GM12878 (cell line): ENCODE data around the gene DAZAP1. TPM values are rescaled to one million over a fixed set of nuclear protein-coding genes. Genes with fewer than 3 reads are reported as not detected.

Experiments used
- BACH1 ChIP-seq: fragments of 450-650 bp; IDR thresholded peaks from 2 replicates; pipeline ENCODE4 v1.6.1; 2017; ENCODE audit warnings: mild to moderate bottlenecking, borderline replicate concordance
- BMI1 ChIP-seq: fragments of 450-650 bp; IDR thresholded peaks from 2 replicates; pipeline ENCODE4 v1.6.1; 2016; ENCODE audit warnings: mild to moderate bottlenecking, moderate library complexity, borderline replicate concordance
- CHD1 ChIP-seq: IDR thresholded peaks from 2 replicates; pipeline ENCODE4 v1.6.1; 2012; ENCODE audit warnings: low read depth, low read length, improper control_type of control experiment
- EP300 ChIP-seq, 2 experiments: fragments of 150-350 bp in 1 of 2; IDR thresholded peaks; 2 replicates each; pipeline ENCODE4 v1.6.1; 2011 to 2012; ENCODE audit warnings: low read depth in 2 of 2, low read length in 2 of 2, borderline replicate concordance in 1 of 2, improper control_type of control experiment in 1 of 2, inconsistent platforms in 1 of 2; ENCODE audit not compliant: control insufficient read depth in 1 of 2
- ETV6 ChIP-seq, 2 experiments: fragments of 450-650 bp in 1 of 2; IDR thresholded peaks in 1 of 2; conservative IDR thresholded peaks in 1 of 2; 2 replicates each; pipeline ENCODE4 v1.6.1; 2014; ENCODE audit warnings: antibody characterized with exemption in 1 of 2, borderline replicate concordance in 1 of 2, low read depth in 1 of 2, mild to moderate bottlenecking in 1 of 2, moderate library complexity in 1 of 2
- IRF3 ChIP-seq: fragments of 450-650 bp; IDR thresholded peaks from 2 replicates; pipeline ENCODE4 v1.6.1; 2014; ENCODE audit warnings: mild to moderate bottlenecking
- JUND ChIP-seq: IDR thresholded peaks from 2 replicates; pipeline ENCODE4 v1.6.1; 2012; ENCODE audit warnings: low read depth, mild to moderate bottlenecking, low read length, improper control_type of control experiment, moderate library complexity
- MYB ChIP-seq: fragments of 150-350 bp; IDR thresholded peaks from 2 replicates; pipeline ENCODE4 v1.6.1; 2014; ENCODE audit warnings: mild to moderate bottlenecking, low read depth, low read length, borderline replicate concordance
- NFIC ChIP-seq: IDR thresholded peaks from 2 replicates; pipeline ENCODE4 v1.6.1; 2012; ENCODE audit warnings: low read depth, mild to moderate bottlenecking, inconsistent platforms, low read length, moderate library complexity
- NR2C1 ChIP-seq: fragments of 450-650 bp; IDR thresholded peaks from 2 replicates; pipeline ENCODE4 v1.6.1; 2017; ENCODE audit warnings: antibody characterized with exemption, mild to moderate bottlenecking, moderate library complexity
- NR2F1 ChIP-seq: fragments of 450-650 bp; conservative IDR thresholded peaks from 2 replicates; pipeline ENCODE4 v1.6.1; 2017; ENCODE audit warnings: mild to moderate bottlenecking
- SIX5 ChIP-seq: IDR thresholded peaks from 2 replicates; pipeline ENCODE4 v1.6.1; 2011; ENCODE audit warnings: mild to moderate bottlenecking, low read depth, low read length, moderate library complexity; ENCODE audit not compliant: severe bottlenecking
- TCF3 ChIP-seq: IDR thresholded peaks from 2 replicates; pipeline ENCODE4 v1.6.1; 2012; ENCODE audit warnings: low read depth, mild to moderate bottlenecking, low read length, borderline replicate concordance; ENCODE audit not compliant: insufficient read depth
- ZNF687 ChIP-seq: fragments of 450-650 bp; IDR thresholded peaks from 2 replicates; pipeline ENCODE4 v1.6.1; 2017; ENCODE audit warnings: mild to moderate bottlenecking, moderate library complexity
- polyA plus RNA-seq, 11 experiments: library from polyadenylated mRNA; depleted of rRNA in 4 of 11; unstranded in 6 of 11; stranded (reverse) in 5 of 11; fragments of >200 nt; fragmentation: Nextera tagmentation in 4 of 11; fragmentation: Illumina TruSeq in 1 of 11; extraction: Ambion mirVana in 4 of 11; extraction: Trizol in 1 of 11; gene quantifications; 1 replicate in 1 of 11; 2 replicates in 10 of 11; pipeline versions ENCODE4 v1.2.1 to v1.2.3, GENCODE V29; 2011 to 2016; ENCODE audit warnings: inconsistent platforms in 2 of 11, missing spikeins in 2 of 11, low read depth in 1 of 11
- total RNA-seq, 4 experiments: library from RNA; depleted of rRNA in 3 of 4; stranded (reverse); fragments of >200 nt in 3 of 4; fragmentation: Illumina TruSeq in 1 of 4; extraction: Trizol in 1 of 4; gene quantifications; 2 replicates each; pipeline versions ENCODE4 v1.2.1 to v1.2.3, GENCODE V29; 2013 to 2021
- TF ChIP-seq, protein P1 (sequence below): fragments of 450-650 bp; formaldehyde crosslinking; IDR thresholded peaks from 2 replicates; pipeline ENCODE4 v1.4.0; 2020; ENCODE audit warnings: mild to moderate bottlenecking, moderate library complexity
- TF ChIP-seq, protein P2 (sequence below), 3 experiments: IDR thresholded peaks in 2 of 3; conservative IDR thresholded peaks in 1 of 3; 2 replicates each; pipeline ENCODE4 v1.5.1; 2011; ENCODE audit warnings: low read depth in 3 of 3, low read length in 3 of 3, mild to moderate bottlenecking in 3 of 3, control low read depth in 2 of 3, moderate library complexity in 2 of 3, inconsistent platforms in 1 of 3, mixed read lengths in 1 of 3; ENCODE audit not compliant: control insufficient read depth in 2 of 3, insufficient read depth in 1 of 3; ENCODE audit errors: extremely low read depth in 1 of 3

The DAZAP1 gene
- total and polyA plus RNA-seq, 10 of the 15 experiments (the other 5 are each of a cell fraction or from before 2014, with no cell fraction given): 9.9 to 240 (median 92.3) TPM

GRCh38 chr19:1383312-1384084 is 23.9 kb upstream of the DAZAP1 start, which contains the start of gene NDUFS7 (continued):
- peak; percentile 67 for TF ChIP-seq ZNF687
- TF ChIP-seq ETV6 (conservative IDR thresholded peaks at IDR 0.05 in 1 of 2, IDR thresholded peaks at IDR 0.05 in 1 of 2; ENCODE audit: borderline replicate concordance in 1 of 2, low read depth in 1 of 2): peak in 1 of 2 experiments; percentile 77; a peak in 2 of 4 replicates
- peak; percentile 16 for TF ChIP-seq BACH1
- peak in 1 of 2 experiments; percentile 9; a peak in 1 of 4 replicates for TF ChIP-seq EP300 (IDR thresholded peaks at IDR 0.05; ENCODE audit: borderline replicate concordance in 1 of 2, control insufficient read depth in 1 of 2, low read depth in 2 of 2, low read length in 2 of 2)
- TF ChIP-seq CHD1: peak; percentile 84; the same call in 1 of the 2 replicates
- TF ChIP-seq NR2F1: peak; percentile 98
- no peak for TF ChIP-seq BMI1
- peak; percentile 94 for TF ChIP-seq NR2C1
- TF ChIP-seq JUND: peak; percentile 47; the same call in 1 of the 2 replicates
- peak; percentile 36; the same call in 1 of the 2 replicates for TF ChIP-seq IRF3
- TF ChIP-seq, protein P1, sequence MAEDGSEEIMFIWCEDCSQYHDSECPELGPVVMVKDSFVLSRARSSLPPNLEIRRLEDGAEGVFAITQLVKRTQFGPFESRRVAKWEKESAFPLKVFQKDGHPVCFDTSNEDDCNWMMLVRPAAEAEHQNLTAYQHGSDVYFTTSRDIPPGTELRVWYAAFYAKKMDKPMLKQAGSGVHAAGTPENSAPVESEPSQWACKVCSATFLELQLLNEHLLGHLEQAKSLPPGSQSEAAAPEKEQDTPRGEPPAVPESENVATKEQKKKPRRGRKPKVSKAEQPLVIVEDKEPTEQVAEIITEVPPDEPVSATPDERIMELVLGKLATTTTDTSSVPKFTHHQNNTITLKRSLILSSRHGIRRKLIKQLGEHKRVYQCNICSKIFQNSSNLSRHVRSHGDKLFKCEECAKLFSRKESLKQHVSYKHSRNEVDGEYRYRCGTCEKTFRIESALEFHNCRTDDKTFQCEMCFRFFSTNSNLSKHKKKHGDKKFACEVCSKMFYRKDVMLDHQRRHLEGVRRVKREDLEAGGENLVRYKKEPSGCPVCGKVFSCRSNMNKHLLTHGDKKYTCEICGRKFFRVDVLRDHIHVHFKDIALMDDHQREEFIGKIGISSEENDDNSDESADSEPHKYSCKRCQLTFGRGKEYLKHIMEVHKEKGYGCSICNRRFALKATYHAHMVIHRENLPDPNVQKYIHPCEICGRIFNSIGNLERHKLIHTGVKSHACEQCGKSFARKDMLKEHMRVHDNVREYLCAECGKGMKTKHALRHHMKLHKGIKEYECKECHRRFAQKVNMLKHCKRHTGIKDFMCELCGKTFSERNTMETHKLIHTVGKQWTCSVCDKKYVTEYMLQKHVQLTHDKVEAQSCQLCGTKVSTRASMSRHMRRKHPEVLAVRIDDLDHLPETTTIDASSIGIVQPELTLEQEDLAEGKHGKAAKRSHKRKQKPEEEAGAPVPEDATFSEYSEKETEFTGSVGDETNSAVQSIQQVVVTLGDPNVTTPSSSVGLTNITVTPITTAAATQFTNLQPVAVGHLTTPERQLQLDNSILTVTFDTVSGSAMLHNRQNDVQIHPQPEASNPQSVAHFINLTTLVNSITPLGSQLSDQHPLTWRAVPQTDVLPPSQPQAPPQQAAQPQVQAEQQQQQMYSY: peak; percentile 19; the same call in 1 of the 2 replicates
- TF ChIP-seq TCF3: peak; percentile 73
- TF ChIP-seq, protein P2, sequence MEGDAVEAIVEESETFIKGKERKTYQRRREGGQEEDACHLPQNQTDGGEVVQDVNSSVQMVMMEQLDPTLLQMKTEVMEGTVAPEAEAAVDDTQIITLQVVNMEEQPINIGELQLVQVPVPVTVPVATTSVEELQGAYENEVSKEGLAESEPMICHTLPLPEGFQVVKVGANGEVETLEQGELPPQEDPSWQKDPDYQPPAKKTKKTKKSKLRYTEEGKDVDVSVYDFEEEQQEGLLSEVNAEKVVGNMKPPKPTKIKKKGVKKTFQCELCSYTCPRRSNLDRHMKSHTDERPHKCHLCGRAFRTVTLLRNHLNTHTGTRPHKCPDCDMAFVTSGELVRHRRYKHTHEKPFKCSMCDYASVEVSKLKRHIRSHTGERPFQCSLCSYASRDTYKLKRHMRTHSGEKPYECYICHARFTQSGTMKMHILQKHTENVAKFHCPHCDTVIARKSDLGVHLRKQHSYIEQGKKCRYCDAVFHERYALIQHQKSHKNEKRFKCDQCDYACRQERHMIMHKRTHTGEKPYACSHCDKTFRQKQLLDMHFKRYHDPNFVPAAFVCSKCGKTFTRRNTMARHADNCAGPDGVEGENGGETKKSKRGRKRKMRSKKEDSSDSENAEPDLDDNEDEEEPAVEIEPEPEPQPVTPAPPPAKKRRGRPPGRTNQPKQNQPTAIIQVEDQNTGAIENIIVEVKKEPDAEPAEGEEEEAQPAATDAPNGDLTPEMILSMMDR (IDR thresholded peaks at IDR 0.05 in 2 of 3, conservative IDR thresholded peaks at IDR 0.05 in 1 of 3; ENCODE audit: control insufficient read depth in 2 of 3, extremely low read depth in 1 of 3, insufficient read depth in 1 of 3, low read depth in 3 of 3, low read length in 3 of 3): 0 out of 6 replicates have a peak, but pooled peaks of 1 of the 3 experiments have one; percentile 23
- TF ChIP-seq SIX5: peak; percentile 86
- peak; percentile 79 for TF ChIP-seq NFIC
- 0 out of 2 replicates have a peak, but pooled peaks have one; percentile 35 for TF ChIP-seq MYB
